ENCODE data around the gene POU2F1. TPM values are rescaled to one million over a fixed set of nuclear protein-coding genes. Genes with fewer than 3 reads are reported as not detected.

Gene POU2F1
- total RNA-seq, 1 experiment from 2014 or later = 29.6 TPM

- H3K4me1 ChIP-seq = no peaks in the 10 kb centered on the region
- POLR2A ChIA-PET = no interaction called here
- Mint-ChIP-seq H3K27me3 (ENCODE audit: insufficient read depth, unreplicated experiment) (no peaks in the 10 kb centered on the region), H3K27ac (ENCODE audit: unreplicated experiment) (no peak overlapping the region), H3K9me3 (ENCODE audit: unreplicated experiment) (no peaks in the 10 kb centered on the region), H3K36me3 (ENCODE audit: insufficient read depth, unreplicated experiment) (no peaks in the 10 kb centered on the region), H3K4me3 (ENCODE audit: unreplicated experiment) (no peak overlapping the region), H3K4me1 (ENCODE audit: low read depth, unreplicated experiment) (no peaks in the 10 kb centered on the region)
- H3K36me3 ChIP-seq (ENCODE audit: control insufficient read depth, insufficient read depth, low read length) = no peaks in the 10 kb centered on the region
- intact Hi-C loops (cut with micrococcal nuclease; ENCODE audit: unreplicated experiment) = no loop called here
- no peak for DNase-seq
- H3K27me3 ChIP-seq (replicated peaks; ENCODE audit: control insufficient read depth, insufficient read depth, low read length) = no peaks in the 10 kb centered on the region
- TF ChIP-seq CTCF (IDR thresholded peaks at IDR 0.05; ENCODE audit: insufficient read depth in 1 of 2, low read depth in 1 of 2, low read length in 1 of 2, severe bottlenecking in 1 of 2, unreplicated experiment in 1 of 2) = no peak
- CTCF ChIA-PET = no interaction called here
- H3K9me3 ChIP-seq = no peaks in the 10 kb centered on the region
- no peak overlapping the region for H3K4me3 ChIP-seq (ENCODE audit: low read depth, low read length)
- no TSS peak for BruUV-seq (replicated peaks)
Measured at GRCh38 chr1:167186771-167187170, 33.9 kb upstream of the POU2F1 start.

GRCh38 chr1:167190747-167191237 lies 29.9 kb upstream of the POU2F1 start:
- DNase-seq = no peak
- ChIA-PET POLR2A (no interaction called here), CTCF (no interaction called here)
- H3K4me1 Mint-ChIP-seq (ENCODE audit: low read depth, unreplicated experiment) = peaks cover 7% of the 10 kb centered on the region
- H3K27ac Mint-ChIP-seq (ENCODE audit: unreplicated experiment) = no peak overlapping the region
- no peak for TF ChIP-seq CTCF (IDR thresholded peaks at IDR 0.05; ENCODE audit: insufficient read depth in 1 of 2, low read depth in 1 of 2, low read length in 1 of 2, severe bottlenecking in 1 of 2, unreplicated experiment in 1 of 2)
- Histone ChIP-seq H3K27me3 (replicated peaks; ENCODE audit: control insufficient read depth, insufficient read depth, low read length) (no peaks in the 10 kb centered on the region), H3K9me3 (no peaks in the 10 kb centered on the region), H3K4me1 (no peaks in the 10 kb centered on the region), H3K36me3 (ENCODE audit: control insufficient read depth, insufficient read depth, low read length) (no peaks in the 10 kb centered on the region), H3K4me3 (ENCODE audit: low read depth, low read length) (no peak overlapping the region)
- H3K27me3 Mint-ChIP-seq (ENCODE audit: insufficient read depth, unreplicated experiment) = no peaks in the 10 kb centered on the region
- H3K36me3 Mint-ChIP-seq (ENCODE audit: insufficient read depth, unreplicated experiment) = no peaks in the 10 kb centered on the region
- BruUV-seq (replicated peaks) = no TSS peak
- H3K4me3 Mint-ChIP-seq (ENCODE audit: unreplicated experiment) = no peak overlapping the region
- intact Hi-C loops (cut with micrococcal nuclease; ENCODE audit: unreplicated experiment) = no loop called here
- H3K9me3 Mint-ChIP-seq (ENCODE audit: unreplicated experiment) = no peaks in the 10 kb centered on the region

GRCh38 chr1:167191958-167192357 lies 28.7 kb upstream of the POU2F1 start:
- no peak for DNase-seq
- Mint-ChIP-seq H3K27ac (ENCODE audit: unreplicated experiment) (no peak overlapping the region), H3K27me3 (ENCODE audit: insufficient read depth, unreplicated experiment) (no peaks in the 10 kb centered on the region), H3K4me1 (ENCODE audit: low read depth, unreplicated experiment) (peaks cover 7% of the 10 kb centered on the region), H3K9me3 (ENCODE audit: unreplicated experiment) (no peaks in the 10 kb centered on the region), H3K4me3 (ENCODE audit: unreplicated experiment) (no peak overlapping the region), H3K36me3 (ENCODE audit: insufficient read depth, unreplicated experiment) (no peaks in the 10 kb centered on the region)
- H3K36me3 ChIP-seq (ENCODE audit: control insufficient read depth, insufficient read depth, low read length) = no peaks in the 10 kb centered on the region
- BruUV-seq (replicated peaks) = no TSS peak
- CTCF ChIA-PET = interaction anchor here (1.2 kb wide), 1 partner anchor 29 kb away, joined by 7 read pairs; the partner anchor contains the start of gene POU2F1
- intact Hi-C loops (cut with micrococcal nuclease; ENCODE audit: unreplicated experiment) = no loop called here
- no peak overlapping the region for H3K4me3 ChIP-seq (ENCODE audit: low read depth, low read length)
- no peaks in the 10 kb centered on the region for H3K27me3 ChIP-seq (replicated peaks; ENCODE audit: control insufficient read depth, insufficient read depth, low read length)
- POLR2A ChIA-PET = no interaction called here
- H3K9me3 ChIP-seq = no peaks in the 10 kb centered on the region
- no peaks in the 10 kb centered on the region for H3K4me1 ChIP-seq
- no peak for TF ChIP-seq CTCF (IDR thresholded peaks at IDR 0.05; ENCODE audit: insufficient read depth in 1 of 2, low read depth in 1 of 2, low read length in 1 of 2, severe bottlenecking in 1 of 2, unreplicated experiment in 1 of 2)

Data from Caco-2 (cell line).